HG03103 (cell line): Measurements from ENCODE around the gene AFDN.

ENCODE experiments used
- ATAC-seq: cut with Tn5 transposase; IDR thresholded peaks from one replicate; pipeline ENCODE4 v1.9.1; 2021; ENCODE audit warnings: low read depth; ENCODE audit not compliant: unreplicated experiment

AFDN gene

DNA sequence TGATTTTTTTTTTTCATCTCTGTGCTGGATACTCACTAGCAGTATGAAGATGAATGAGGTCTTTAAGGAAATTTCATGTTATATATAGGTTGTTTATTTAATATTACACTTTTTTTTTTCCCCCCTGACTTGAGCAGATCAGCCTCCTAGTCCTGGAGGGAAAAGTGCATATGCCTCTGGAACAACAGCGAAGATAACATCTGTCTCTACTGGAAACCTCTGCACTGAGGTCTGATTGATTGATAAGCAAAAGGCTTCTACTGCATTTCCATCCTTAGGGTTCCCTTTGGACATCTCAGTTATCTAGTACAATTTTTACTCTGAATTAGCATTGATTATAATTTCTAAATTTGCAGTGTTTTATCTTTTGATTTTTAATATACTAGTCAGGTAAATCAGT, 121.0 kb downstream of the AFDN start:
- no peak for ATAC-seq

DNA sequence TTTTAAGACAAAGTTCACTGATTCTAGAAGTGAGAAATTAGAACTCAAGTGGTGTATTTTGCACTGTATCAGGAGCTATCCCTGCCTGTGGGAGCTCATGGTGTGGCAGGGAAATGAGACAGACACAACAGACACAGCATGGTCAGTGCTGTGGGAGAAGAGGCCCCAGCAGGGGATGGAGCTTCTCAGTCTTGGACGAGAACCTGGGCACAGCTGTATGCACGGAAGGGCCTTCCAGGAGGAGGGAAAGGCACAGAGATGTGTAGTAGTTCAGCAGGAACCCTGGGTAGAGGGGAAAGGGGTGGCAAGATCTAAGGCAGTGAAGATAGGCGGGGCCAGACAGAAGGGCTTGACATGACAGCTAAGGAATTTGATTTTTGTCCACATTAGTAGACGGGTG, 122.0 kb downstream of the AFDN start:
- ATAC-seq = no peak

DNA sequence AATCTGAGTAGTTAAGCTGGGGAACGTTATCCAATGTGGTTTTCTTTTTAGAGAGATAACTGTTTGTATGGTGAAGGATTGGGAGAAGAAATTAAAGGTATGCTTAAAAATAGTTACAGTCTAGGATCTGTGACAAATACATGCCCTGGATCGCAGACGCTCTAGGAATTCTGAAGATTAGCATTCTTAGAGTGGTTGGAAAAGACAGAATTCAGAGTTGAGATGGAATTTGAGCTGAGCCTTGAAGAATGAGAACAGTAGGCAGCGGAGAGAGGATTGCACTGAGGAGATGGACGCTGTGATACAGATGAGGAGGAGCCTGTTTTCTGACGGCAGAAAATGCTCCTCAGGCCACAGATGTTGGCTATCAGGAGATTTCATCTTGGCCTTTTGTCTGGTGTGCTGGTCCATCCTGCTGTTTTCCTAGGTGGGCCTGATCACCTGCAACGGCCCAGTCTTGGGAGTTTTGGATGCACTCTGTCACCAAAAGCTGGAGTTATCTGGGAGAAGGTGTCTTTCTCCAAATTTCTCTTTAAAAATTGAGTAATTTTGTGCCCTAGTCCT, 122.5 kb downstream of the AFDN start:
- no peak for ATAC-seq

DNA sequence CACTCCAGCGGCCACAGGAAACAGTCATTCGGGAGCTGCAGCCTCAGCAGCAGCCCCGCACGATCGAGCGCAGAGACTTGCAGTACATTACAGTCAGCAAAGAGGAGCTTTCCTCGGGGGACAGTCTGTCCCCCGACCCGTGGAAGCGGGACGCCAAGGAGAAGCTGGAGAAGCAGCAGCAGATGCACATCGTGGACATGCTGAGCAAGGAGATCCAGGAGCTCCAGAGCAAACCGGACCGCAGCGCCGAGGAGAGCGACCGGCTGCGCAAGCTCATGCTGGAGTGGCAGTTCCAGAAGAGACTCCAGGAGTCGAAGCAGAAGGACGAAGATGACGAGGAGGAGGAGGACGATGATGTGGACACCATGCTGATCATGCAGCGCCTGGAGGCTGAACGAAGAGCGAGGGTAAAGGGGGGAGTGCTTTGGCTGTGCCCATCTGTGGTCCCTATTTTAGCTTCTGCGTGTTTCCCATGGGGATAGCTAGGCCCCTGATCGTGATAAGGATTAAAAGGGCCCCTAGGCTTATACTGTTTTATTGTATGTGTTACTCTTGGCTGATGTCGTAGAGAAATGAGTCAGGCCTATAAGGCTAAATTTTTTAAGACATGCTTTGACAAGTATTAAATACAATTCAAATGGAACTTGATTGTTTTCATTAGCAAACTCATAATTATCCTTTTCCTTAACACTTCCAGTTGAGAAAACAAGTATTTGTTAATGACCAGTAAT, 125.2 kb downstream of the AFDN start:
- no peak for ATAC-seq

DNA sequence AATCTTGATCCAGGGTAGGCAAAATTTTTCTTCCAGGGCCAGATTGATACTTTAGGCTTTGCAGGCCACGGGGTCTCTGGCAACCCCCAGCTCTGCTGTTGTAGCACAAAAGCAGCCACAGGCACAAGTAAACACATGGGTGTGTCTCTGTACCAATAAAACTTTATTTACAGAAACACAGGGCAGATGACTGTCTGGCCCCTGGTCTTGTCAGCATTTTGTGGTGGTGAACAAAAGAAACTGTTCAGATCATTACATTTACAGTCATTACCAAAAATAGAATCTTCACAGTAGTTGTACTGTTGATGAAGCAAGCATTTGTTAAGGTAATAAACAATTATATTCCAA, 125.8 kb downstream of the AFDN start:
- ATAC-seq = no peak

DNA sequence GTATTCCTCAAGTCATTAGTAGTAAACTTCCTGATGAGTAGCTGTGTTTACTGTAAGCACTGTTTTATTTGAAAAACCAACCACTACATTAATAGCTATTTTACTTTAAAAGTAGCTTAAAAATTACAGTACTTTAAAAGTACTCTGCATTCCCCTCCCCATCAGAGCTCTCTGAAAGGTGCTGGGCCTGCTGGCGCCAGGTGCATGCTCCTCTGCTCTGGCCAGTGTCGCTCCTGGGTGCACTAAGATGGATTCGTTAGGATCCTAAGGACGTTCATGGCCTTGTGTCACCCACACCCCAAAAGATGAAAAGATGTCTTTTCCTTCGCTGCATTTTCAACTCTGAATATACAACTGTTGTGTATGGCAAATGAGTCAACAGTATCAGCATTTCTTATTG, 126.8 kb downstream of the AFDN start:
- ATAC-seq = no peak

DNA sequence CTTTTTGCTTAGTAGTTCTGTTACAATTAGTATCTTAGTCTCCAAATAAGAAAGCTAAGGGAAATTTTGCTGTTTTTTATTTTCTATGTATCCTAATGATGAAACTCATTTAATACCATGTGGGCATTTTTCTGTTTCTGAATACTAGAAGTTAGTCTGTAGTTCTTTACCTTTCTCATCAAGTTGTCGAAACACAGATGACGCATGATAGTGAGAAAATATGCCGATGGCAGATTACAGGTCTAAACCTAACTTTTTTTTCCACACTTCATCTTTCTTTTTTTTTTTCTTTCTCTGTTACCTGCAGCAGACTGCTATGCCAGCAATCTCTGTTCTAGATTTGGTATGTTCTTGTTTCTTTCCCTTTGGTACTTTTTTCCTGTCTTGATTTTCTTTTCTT, 127.4 kb downstream of the AFDN start:
- ATAC-seq = no peak

DNA sequence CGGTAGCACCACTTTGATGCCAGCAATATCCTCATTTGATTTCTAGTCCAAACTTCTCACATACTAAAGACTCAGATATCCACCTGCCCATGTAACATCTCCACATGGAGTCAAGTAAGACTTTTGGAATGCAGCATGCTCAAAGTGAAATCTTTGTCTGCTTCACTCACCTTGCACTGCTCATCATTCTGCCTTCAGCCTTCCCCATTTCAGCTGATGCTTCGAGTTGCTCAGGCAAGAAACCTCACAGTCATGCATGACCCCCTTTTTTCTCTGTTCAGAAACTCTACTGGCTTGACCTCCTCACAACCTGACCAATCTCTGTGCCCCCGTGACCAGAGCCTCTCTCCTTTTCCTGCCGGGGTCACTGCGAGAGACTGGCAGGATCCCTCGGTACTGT, 129.8 kb downstream of the AFDN start:
- no peak for ATAC-seq

DNA sequence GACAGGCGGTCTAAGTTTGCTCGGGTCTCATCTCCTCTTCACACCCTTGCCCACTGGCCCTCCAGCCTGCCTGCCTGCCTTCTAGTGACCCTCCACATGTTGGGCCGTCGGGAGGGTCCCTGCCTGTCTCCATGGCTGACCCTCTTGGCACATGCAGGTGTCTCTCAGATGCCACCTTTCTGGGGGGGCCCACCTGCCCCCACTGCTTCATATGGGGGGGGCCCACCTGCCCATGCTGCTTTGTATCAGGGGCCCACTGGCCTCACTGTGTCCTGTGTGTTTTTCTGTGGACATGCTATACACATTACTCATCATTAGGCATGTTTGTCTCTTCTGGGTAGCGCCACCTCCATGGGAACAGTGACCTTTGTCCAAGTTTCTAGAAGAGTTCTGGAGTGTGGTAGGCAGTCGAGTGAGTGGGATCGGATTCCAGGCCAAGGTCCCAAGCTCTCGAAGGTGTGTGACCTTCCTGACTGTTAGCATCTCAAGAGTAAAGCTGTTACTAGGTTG, 130.3 kb downstream of the AFDN start:
- ATAC-seq = no peak

DNA sequence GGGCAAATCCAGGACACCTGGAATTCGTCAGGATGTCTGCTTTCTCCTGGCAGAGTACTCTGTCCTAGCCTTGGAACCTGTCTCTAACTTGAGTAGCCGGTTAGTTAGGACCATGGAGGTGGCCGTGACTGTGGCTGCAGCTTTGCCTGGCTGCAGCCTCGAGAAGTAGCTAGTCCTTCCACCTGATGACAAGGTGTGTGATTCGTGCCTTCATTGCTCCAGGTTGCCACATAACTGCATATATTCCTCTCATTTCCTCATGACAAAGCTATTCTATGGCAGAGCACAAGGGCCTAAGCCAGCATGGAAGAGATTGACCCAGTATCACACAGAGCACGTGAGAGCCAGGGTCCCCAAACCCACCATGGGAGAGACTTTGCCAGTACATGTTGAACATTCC, 130.9 kb downstream of the AFDN start:
- ATAC-seq = no peak

DNA sequence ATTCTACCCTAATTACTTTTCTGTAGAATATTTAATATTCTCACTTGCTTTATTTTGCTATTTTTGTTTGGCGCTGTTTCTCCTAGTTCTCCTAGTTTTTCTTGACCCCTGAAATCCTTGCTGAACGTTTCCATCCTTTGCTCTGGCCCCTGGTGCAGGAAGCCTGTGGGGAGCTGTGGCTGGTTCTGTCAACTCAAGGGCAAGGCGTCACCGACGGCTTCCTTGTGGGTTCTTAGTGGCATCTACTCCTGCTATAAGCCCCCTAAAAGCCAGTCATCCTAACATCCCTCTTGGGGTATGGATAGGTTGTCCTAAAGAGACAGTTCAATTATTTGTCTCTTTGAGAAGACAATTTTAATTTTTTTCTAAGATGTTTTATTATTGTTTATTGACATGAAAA, 133.9 kb downstream of the AFDN start:
- ATAC-seq = no peak

DNA sequence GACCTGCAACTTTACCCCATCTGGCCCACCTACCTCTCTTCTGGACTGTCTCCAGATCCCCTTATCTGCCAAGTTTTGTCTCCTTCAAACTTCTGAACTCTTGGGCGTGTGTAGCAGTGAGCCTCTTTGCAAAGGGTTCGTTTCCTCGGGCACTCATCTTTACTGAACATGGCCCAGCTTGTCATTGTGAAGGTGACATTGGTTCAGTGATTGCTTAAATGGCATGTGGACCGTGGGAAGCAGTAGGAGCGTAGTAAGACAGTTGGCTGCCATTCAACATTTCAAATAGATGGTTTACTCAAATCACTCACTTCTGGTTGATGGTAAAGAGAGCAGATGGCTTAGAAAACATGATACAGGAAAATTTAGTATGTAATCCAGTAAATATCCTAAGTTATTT, 136.0 kb downstream of the AFDN start:
- no peak for ATAC-seq

DNA sequence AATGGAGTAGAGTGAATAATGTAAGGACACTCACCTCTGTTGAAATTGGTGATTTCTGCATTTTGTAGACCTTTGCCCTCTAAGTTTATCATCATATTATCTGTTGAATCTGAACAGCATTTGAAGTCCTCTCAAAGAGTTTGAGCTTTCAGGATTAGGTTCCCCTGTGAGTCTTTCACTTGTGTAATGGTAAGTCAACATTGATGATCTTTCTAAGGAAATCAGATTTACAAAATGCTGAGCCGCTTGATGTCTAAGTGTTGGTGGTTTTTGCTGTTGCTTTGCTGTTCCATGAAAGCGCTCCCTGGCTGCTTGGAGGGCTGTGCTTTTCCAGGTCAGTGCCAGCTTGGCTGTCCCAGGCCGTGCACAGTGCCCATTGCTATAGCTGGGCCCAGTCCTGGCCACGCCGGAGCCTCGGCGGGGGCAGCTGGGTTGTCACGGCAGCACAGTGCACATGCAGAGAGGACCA, 136.9 kb downstream of the AFDN start:
- ATAC-seq = no peak

DNA sequence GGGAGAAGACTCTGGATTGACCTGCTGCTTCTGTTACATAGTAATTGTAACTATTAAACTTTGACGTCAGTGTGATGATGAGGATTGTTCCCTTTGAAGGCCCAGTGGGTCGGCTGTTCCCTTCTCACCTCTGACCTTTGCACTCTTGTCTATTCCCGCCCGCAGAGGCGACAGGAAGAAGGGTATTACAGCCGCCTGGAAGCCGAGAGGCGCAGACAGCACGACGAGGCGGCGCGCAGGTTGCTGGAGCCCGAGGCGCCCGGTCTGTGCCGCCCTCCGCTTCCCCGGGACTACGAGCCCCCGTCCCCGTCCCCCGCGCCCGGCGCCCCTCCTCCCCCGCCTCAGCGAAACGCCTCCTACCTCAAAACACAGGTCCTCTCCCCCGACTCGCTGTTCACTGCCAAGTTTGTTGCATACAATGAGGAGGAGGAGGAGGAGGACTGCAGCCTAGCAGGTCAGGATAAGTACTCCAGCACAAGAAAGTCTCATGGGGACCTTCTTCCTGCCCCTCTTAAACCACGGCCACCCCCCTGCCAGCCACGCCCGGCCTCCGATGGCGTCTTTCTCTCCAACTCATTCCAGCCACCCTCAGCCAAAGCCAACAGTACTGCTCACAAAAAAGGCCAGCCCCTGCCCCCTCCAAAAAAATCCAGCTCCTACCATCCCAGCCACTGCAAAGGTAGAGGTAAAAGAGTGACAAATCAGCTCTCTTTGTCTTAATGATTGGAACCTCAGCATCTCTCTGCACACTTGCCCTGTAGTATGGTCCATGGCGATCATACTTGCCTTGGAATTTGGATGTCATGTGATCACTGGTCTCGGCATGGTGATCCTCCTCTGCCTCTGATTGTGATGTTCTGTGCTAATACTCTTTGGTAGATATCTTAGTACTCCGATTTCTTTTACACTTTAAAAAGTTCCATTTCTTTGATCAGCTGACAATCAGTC, 139.2 kb downstream of the AFDN start:
- ATAC-seq = no peak

DNA sequence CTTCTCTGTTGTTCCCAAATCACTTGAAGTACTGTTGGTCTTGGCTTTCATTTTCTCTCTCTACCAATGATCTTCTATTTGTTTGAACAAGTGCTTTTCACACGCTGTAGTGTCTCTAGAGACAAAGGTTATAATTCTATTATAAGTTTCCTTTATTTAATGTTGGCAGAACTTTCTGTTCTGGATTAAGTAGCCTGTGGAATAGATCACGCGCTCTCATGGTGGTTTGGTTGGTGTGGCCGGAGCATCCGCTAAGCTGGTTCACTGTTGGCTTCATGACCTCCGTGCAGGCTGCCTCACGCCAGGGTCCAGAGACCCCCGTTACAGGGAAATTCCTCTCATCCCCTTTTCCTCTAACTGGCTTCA, 139.8 kb downstream of the AFDN start:
- ATAC-seq = no peak

DNA sequence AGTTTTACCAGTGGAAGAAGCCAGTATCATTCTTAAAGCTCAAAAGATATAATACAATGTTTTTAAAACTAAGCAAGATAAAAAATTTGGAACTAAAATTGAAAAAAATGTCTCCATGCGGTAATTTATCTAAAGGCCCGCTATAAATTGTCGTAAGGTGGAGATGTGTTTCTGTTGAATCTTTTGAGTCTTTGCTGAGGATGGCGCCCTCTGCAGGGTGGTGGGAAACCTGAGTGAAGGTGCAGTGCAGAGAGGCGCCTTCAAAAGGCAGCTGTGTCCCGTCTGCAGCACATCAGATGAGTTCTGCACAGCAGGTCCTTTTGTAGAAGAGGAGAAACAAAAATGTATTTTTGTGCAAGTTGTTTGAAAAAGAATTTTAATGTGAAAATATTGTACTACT, 141.4 kb downstream of the AFDN start:
- no peak for ATAC-seq

DNA sequence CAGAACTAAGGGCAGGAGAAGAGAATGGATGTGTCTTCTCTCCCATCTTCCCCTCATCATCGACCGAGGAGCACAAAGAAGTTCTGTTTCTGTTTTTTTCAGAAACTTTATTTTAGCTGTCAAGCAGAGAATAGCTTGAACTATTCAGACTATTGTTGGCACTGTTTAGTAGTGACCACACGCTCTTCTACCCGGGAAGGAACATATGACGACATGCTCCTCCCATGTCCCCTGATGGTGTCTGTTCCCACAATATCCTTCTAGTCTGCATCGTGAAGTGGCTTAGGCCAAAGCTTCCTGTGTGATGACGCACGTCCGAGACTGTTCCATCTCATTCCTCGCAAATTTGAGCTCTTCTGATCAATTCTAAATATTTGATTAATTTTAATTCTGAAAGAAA, 143.5 kb downstream of the AFDN start:
- no peak for ATAC-seq

DNA sequence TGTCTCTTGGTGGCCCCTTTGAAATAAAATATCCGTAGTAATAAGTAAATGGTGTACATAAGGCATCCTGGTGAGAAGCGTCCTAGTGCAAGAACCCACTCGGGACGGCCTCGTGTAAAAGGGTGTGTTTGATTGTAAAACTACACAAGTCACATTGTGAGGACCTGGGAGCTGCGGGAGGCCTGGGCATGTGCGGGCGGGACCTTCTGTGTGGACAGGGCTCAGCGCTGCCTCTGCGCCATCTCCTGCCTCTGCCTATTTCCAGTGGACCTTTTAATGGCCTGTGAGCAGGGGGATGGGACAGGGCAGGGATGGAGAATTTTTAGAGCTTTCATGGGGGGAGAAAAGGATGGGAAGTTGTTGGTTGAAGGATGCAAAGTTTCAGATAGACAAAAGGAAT, 145.5 kb downstream of the AFDN start:
- ATAC-seq = no peak

DNA sequence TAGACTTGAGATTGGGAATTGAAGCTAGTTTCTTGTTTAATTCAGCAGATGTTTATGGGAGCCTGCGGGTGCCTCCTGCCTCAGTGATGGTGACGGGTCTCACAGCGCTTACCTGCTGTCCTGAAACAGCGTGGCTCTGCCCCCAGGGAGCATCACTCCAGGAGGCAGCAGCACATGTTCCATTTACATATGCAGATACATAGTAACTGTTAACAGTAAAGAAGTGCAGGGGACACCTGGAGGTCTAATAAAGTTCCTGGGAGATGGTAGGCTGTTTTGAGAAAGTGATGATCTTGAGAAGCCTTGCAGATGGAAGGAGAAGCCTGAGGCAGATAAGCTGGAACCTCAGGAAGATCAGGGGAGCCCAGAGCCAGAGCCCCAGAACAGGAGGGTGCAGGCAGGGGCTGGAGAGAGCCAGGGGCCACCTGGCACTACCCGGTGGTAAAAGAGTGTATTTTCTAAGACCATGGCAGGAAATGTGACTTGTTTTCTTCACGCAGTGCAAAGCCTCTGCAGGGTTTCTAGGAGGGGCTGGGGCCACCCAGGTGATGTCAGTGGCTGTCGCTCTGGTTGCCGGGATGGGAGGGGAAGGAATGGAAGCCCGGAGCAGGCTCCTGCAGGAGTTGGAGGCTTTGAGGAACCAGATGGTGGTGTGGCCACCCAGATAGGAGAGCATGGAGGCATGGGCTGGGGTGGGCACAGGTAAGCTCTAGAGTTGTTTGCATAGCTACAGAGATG, 146.6 kb downstream of the AFDN start:
- no peak for ATAC-seq

DNA sequence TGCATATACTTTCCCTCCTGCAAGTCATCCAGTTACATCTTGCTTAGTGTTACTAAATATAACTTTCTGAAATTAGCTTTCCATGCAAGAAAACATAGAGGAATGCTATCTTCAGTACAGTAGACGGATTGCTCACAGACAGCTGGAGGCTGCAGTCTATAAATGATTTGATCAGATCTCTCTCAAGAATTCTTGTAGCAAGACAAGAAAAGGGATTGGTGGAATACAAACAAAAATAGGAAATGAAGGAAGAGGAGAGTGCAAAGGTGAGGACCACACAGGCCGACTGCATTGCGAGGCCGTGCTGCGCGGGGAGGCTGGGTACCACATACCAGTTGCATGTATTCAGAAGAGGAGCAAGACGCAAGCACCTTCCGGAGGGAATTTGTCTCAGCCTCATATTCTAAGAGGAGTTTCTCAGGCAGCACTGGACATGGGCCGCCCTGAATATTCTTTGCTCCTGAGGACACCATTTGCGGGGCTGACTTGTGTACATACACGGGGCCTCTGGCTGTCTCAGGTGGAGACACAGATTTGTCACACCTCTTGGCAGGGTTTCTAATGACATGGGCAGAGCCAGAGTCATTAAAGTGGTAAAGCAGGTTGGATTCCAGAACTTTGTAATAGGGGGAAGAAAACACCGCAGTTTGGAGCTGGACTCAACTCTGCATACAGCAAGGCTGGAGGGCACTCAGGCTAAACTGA, 148.1 kb downstream of the AFDN start:
- ATAC-seq = no peak
